KG1 (cell line): ENCODE measurements around the gene SDK1.
"Not testable (repeated sequence)": the region's sequence is repeated elsewhere in the genome, so short reads cannot be mapped to it uniquely, and the experiment has no call there.

ENCODE experiments used
- DNase-seq: peaks from one replicate; lab custom pipeline; 2025; lab: John Stamatoyannopoulos, UW

SDK1 gene

DNA sequence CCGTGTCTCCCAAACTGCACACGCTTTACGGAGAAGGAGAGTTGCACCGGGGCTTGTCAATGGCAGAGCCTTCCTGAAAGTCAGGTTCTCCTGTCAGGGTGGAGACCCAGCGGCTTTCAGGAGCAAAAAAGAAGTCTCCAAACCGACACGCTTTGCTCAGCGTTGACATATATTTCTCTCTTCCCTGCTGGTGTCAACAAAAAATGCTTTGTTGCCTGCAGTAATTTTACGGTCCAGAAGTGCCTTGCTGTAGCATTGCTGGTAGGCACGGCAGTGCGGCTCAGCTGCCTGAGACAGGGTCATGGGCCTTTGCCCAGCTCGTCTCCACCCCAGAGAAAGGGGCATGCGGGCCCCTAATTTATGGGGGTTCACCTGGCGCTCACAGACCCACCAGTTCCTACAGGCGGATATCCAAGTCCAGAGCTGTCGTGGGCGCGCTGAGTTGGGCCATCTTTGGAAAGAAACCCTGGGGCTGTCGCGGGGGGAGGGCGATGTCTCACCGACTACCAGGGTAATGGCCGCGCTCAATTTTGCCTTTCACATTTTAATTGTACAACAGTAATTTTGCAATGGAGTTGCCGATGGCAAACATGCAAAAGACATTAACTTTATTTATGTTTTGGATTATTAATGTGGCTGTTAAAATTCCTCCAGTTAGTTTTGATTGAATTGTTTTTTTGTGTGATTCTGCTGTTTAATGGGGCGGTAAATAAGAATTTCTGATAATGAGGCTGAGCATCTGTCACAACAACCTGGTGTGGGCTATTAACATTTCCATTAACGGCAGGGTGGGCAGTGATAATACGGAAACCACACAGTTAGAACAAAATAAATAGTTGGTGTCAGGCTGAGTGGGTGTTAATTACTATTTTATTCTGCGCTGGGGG is 902.8 kb downstream of the SDK1 start:
- no peak for DNase-seq

DNA sequence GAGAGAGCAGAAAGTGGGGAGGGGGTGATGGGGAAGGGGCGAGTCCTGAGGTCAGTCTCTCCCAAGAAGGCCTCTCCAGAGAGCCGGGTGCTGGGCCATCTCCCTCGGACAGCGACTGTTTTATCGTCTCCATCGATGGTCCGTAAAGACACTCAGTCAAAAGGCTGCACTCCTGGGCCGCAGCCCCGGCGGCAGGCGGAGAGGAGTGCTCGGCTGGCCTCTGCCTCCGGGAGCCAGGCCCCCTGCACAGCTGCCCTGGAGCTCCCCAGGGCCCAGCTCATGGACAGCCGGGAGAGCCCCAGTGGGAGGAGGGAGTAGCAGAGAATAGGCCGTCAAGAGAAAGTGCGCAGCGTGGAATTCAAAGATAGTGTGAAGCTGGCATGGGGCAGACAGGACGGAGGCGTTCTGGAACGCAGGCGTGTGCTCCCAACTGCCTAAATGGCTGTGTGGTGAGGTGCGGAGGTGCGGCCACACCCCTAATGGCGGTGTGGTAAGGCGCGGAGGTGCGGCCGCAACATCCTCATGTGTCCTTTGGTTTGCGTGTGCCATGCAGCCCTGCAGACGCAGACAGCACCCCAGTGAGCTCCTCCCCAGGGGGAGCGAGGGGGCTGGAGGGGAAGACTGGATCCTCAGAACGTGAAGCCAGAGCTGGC is 903.6 kb downstream of the SDK1 start:
- DNase-seq: no peak

DNA sequence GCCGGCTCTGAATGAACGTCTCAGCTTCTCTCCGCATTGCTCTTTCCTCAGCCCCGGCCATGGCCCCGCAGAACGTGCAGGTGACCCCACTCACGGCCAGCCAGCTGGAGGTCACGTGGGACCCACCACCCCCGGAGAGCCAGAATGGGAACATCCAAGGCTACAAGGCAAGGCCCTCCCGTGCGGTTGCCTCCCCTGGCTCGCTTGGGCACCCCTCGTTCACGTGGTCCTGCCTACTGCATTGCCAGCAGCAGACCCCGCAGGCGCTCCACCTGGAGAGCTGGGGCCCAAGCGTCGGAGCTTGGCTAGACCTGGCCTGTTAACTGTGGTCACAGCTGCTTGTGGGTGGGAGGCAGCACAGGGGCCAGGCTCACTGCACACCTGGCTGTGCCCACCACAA is 904.8 kb downstream of the SDK1 start:
- DNase-seq: no peak

DNA sequence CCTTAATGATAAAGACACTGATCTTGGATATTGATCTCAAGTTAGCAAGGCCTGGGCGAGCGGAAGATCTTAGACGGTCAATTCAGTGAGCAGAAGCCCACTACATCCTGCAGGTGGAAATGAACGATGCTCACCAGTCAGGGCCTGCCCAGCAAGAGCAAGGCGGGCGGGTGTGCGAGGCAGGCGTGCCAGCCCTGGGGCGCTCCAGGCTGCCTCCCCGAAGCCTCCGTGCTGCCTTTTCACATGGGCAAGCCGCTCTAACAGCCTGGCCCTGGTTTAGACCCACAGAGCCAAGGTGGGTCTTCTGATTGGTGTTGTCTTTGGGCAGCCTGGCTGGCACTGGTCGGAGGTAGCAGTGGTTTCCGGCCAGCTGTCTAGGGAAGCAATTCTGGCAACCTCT is 906.0 kb downstream of the SDK1 start:
- no peak for DNase-seq

DNA sequence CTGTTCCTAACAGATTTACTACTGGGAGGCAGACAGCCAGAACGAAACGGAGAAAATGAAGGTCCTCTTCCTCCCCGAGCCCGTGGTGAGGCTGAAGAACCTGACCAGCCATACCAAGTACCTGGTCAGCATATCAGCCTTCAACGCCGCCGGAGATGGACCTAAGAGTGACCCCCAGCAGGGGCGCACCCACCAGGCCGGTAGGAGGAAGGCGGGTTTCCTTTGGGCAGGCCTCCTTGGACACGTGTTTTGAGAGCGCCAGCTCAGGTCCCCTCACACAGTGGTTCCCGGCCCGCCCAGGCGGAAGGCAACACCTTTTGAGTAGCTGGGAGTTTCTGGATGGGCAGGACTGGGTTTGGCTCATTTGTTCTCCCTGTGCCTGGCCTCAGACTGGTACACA is 907.0 kb downstream of the SDK1 start:
- DNase-seq: no peak

DNA sequence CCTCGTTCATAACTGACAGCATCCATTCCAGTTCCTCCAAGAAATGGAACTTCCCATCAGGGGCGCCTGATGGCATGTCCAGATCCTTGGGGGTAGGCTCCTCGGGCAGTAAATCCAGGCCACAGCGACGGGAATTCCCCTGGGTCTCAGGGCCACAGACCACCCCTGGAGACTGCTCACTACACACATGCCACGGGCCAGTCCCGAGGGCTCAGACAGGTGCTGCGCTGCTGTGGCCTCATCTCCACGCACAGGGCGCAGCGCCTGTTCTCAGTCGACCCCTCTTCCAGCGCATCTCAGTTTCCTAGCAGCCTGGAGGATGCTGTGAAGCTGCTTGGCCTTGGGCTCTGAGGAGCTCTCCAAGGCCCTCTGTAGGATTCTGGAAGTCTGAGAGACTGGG is 907.5 kb downstream of the SDK1 start:
- no peak for DNase-seq

DNA sequence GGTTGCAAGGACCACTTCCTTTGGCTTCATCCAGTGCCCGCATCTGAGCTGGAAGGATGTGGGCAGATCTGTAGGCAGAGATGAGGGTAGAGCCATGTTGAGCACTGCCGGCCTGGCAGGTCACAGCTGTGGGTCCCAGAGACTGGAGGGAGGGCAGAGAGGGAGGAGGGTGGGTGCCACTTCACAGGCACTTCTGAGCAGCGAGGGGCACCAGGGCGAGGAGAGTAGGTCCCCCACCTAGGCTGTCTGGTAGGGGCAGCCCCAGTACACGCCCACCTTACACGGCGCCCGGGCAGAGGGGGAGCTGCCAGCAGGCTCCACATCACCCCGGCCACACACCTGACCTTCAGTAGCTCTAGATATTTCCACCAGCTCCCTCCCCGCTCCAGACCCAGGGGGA is 908.1 kb downstream of the SDK1 start:
- DNase-seq: no peak

DNA sequence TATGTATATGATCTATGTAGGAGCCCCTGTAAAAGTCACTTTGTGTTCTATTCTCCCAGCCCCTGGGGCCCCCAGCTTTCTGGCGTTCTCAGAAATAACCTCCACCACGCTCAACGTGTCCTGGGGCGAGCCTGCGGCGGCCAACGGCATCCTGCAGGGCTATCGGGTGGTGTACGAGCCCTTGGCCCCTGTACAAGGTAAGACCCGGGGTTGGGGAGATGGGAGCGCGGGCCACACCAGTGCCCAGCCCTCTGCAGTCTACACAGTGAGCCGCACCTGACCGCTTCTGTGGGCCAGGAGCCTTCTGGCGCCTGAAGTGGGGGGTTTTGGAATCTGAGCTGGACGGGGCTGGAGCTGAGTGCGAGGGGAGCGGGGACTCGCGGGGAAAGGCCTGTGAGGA is 908.9 kb downstream of the SDK1 start:
- no peak for DNase-seq

DNA sequence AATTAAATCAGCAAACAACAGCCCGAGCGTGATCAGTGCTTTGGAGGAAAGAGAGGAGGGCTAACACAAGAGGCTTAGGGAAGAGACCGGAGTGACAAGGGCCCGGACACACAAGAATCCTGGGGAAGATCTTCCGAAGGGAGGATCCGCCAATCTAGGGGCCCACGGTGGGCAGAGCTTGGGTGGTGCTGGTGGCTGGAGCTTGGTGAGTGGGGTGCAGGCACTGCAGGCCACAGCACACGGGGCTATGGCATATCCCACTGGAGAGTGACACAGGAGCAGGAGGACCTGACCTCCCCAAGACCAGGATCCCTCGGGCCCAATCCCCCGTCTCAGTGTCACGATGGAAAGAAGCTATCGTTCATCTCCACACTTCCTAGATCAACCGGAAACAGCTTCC is 909.8 kb downstream of the SDK1 start:
- DNase-seq: no peak

DNA sequence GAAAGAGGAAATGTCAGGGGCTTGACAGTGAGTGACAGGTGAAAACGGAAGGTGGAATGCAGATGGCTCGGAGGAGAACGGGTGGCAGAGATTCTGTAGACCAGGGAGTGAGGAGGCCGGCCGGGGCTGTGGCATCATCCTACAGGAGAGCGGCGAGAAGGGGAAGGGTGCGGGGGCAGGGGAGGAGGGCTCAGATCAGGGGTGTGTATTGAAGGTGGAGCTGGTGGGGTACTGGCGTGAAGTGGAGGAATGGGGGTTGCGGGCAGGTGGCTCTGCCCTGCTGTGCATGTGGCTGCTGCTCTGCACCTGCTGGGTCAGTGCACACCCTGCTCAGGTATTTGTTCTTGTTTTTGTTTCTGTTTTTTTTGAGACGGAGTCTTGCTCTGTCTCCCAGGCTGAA is 910.2 kb downstream of the SDK1 start:
- no peak for DNase-seq

DNA sequence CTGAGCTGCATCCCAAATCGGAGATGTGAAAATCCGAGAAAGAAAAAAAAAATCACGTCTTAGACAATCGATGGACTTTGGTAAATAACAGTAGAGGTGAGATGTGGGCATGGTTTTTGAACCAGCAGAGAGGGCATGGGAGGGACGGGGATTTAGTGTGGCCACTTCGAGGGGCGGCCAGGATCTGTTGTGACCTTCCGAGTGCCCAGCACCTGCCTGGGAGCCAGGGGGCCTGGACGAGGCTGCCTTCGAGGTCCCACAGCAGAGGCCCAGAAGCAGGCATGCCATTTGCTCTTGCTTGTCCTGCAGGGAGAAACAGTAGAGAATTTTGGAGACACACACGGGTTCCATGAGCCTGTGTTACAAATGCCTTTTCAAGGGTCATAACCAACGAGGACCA is 911.3 kb downstream of the SDK1 start:
- no peak for DNase-seq

DNA sequence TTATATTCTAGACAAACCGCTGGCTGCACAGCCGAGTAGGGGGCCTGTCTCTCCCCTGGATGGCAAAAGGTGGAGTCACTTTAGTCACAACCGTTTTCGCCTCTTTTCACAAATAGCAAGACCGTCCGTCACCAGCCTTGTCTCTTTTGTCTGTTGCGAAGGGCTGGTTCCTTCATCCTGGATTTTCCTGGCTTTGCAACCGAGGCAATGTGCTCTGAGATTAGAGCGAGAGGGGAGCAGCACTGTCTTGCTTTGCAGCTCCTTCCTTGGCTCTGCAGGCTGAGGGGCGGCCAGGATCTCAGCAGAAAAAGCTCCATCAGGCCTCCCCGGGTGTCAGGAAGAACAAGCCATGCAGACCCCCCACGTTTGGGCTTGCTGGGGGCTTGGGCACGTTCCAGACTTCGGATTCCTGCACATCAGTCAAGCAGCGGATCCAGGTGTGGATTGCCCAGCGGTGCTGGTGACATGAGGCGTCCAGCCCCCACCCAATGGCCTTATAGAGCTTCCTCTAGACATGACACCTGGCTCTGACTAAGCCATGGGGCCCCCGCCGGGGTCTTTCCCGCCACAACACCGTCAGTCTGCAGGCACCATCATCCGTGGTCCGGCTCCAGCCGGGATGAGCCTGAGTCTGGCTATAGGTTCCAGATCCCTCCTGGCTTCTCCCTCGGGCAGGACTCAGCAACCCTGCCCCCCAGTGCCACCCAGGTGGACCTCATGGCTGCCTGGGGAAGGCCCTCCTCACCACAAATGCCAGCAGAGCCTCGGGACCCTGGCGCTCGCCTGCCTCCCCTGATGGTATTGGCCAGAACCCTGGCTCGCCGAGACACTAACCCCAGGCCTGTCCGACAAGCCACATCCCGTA is 913.5 kb downstream of the SDK1 start:
- no peak for DNase-seq

DNA sequence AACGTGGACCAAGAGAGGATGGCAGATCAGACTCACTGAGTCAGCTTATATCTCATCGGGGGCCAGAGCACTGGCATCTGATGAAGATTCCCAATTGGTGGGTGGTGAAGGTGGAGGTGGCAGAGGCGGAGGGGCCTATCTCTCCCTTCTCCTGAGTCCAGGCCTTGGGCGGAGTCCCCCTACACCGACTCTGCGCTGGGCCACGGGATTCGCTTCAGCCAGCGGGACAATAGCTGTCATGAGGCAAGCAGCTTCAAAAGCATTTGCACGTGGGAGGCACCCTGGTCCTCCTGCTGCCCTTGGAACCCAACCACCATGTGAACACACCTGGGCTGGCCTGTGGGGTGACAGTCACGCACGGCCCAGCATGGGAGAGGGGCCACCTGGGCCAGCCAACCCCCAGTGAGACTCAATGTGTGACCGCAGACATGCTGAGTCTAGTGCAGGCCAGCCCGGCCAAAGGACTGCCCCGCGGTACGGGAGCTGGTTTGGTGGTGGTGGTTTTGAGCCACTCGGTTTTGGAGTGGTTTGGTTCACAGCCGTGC is 914.2 kb downstream of the SDK1 start:
- DNase-seq: no peak

DNA sequence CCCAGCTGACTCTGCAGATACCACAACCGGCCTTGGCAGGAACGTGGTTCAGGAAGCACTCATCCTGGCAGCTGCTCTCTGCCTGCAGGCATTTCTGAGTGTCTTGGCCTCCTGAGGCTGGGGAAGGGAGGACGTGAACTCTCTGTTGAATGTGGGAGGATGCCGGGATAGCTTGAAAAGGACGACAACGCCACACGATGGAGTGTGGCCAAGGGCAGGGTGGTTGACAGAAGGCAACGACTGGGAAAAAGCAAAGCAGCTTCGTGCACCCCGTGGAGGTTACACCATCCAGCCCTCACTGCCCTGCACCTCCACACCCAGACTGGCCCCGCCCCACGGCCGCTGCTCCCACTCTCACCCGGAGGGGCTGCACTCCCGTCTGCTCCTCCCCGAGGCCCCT is 915.0 kb downstream of the SDK1 start:
- no peak for DNase-seq

DNA sequence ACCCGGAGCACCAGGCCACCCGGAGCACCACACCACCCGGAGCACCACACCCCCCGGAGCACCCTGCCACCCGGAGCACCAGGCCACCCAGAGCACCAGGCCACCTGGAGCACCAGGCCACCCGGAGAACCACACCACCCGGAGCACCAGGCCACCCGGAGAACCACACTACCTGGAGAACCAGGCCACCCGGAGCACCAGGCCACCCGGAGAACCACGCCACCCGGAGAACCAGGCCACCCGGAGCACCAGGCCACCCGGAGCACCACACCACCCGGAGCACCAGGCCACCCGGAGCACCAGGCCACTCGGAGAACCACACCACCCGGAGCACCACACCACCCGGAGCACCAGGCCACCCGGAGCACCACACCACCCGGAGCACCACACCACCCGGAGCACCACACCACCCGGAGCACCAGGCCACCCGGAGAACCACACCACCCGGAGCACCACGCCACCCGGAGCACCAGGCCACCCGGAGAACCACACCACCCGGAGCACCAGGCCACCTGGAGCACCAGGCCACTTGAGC is 916.1 kb downstream of the SDK1 start:
- DNase-seq: not testable (repeated sequence)

DNA sequence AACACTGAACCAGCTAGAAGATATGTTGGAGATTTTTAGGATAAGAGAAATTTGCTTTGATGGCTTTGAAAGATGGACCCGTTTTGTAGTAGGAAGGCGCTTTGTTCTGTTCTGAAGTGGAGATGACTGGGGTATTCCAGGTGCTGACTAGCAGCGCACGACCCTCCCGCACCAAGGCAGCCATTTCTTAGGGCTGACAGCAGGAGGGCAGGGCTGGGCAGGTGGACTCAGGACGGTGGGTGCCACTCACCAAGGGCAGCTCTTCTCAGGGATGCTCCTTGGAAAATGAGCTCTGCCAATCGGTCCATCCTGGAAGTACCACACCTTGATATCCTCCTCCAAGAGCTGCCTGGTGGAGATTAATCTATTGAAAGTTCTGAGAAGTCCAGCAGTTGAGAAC is 917.4 kb downstream of the SDK1 start:
- DNase-seq: no peak

DNA sequence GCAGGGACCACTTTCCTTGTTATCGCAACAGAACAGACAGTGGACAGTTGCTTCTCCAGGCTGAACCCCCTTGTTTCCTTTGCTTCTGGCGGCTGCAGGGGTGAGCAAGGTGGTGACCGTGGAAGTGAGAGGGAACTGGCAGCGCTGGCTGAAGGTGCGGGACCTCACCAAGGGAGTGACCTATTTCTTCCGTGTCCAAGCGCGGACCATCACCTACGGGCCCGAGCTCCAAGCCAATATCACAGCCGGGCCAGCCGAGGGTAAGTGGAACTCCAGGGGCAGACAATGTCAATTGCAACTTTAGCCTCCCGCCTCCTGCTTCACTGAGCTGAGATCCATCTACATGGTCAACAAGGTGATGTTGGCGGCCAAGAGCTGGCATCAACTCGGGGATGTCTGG is 919.0 kb downstream of the SDK1 start:
- DNase-seq: no peak

DNA sequence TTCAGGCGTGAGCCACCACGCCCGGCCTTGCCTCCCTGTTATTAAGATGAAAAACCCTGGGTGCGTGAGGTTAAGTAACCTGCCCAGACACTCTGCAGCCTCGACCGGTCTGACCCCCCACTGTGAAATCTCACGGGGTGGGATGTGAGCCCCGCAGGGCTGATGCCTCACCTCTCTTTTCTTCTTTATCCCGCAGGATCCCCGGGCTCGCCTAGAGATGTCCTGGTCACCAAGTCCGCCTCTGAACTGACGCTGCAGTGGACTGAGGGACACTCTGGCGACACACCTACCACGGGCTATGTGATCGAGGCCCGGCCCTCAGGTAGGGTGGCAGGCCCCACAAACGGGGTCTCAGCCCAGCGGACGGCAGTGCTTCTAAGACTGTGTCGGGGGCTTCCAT is 920.0 kb downstream of the SDK1 start:
- no peak for DNase-seq

DNA sequence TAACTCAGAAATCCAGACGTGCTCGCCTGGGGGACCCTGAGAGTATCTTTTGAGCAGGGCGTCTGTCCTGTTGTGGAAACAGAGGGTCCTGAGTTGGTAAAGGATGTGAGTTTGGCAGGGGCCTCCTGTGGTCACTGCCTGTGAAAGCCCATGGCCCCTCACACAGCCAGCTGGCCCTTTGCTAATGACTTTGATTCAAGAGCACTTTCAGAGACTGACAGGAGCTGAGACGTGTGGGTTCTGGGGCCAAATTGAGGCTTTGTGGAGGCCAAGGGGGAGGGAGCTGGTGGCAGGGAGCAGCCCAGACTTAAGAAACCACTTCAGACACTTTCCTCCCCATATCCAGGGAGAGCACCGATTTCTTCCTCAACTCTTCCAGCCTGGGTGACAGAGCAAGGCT is 921.6 kb downstream of the SDK1 start:
- DNase-seq: no peak

DNA sequence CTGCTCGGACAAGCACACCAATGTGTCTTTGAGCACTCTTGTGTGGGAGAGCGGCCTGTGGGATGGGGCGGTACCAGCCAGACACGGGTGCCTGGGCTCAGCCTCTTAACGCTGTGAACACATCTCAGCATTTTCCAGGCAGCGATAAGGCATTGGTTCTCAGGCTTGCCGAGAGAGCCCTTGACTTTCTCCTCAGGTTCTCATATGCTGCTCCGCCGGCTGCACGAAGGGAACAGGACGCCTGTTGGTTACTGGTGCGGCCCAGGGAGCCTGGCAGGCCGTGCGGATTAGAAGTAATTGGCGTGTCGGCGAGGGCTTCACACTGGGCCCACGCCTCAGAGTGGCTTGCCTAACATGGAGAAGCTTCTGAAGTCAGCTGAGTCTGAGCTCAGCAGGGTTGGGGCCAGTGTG is 924.3 kb downstream of the SDK1 start:
- no peak for DNase-seq

DNA sequence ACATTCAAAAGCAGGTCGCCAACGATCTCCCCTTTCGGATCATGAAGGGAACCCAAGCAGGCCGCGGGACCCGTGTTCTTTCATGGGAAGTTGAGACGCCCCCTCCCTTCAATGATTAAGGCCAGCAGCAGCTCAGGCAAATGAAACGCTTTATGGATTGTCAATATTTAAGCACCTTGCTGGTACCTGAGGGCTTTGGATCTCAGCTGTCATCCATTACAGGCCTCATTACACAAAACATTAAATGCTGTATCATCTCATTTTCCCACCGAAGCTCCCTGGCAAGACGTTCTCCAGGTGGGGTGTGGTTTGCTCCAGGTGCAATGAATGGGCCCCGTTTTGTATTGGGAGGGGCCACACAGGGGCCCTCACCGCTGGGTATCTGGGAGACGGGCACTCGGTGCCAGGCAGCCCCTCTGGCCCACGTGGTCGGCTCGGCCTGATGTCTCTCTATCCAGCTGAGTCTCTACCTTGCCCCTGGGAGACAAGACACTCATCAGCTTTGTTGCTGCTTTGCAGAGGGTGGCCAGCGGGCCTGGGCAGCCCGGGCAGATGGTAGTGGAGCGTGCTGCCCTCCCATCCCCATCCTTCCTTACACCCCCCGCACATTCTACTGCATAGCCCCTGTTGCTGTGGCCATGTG is 925.0 kb downstream of the SDK1 start:
- DNase-seq: no peak

DNA sequence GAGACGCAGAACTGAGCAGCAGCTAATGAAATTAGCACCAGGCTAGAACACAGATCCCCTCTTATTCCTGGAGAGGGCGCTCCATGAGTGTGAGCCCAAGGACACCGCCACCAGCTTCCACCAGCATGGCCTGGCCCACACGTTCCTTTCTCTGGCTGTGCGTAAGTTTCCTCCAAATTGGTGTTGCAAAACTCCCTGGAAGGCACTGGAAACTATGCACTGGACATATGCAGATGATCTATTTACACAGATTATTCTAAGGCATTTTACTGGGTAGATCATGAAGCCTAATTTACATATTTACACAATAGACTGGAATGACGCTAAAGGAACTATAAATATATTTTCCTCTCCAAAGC is 925.5 kb downstream of the SDK1 start:
- DNase-seq: no peak
